ENCODE measurements around the gene ATXN3.

The ATXN3 gene

GRCh38 chr14:92106143-92106926 is at the start of gene ATXN3:
ATXN3 (minus strand) TSS chr14:92106582; CDS start chr14:92106552, 30 bp downstream.
- peak; percentile 99 for DNase-seq (ENCODE audit: low read depth)

- peak; percentile 55 for DNase-seq (ENCODE audit: low read depth)
Measured at GRCh38 chr14:92154283-92154942, 48.0 kb upstream of the ATXN3 start.

- DNase-seq (ENCODE audit: low read depth): no peak
Measured at GRCh38 chr14:92153581-92153980, 47.2 kb upstream of the ATXN3 start.

GRCh38 chr14:92144708-92145107 is 38.3 kb upstream of the ATXN3 start:
- peak; percentile 87 for DNase-seq (ENCODE audit: low read depth)

GRCh38 chr14:92143962-92144361 is 37.6 kb upstream of the ATXN3 start:
- peak; percentile 77 for DNase-seq (ENCODE audit: low read depth)

GRCh38 chr14:92143309-92143708 is 36.9 kb upstream of the ATXN3 start:
- peak; percentile 20 for DNase-seq (ENCODE audit: low read depth)

- peak; percentile 59 for DNase-seq (ENCODE audit: low read depth)
Measured at GRCh38 chr14:92135269-92135668, 28.9 kb upstream of the ATXN3 start.

- DNase-seq (ENCODE audit: low read depth): no peak
Measured at GRCh38 chr14:92134456-92134855, 28.1 kb upstream of the ATXN3 start.

- DNase-seq (ENCODE audit: low read depth): no peak
Measured at GRCh38 chr14:92122761-92123160, 16.4 kb upstream of the ATXN3 start.

- DNase-seq (ENCODE audit: low read depth): peak; percentile 37
Measured at GRCh38 chr14:92122351-92122677, 15.9 kb upstream of the ATXN3 start.

GRCh38 chr14:92121670-92122350 is 15.4 kb upstream of the ATXN3 start, which contains the start of the genes CPSF2 and NDUFB1:
CPSF2 (plus strand) TSS chr14:92121969; CDS start chr14:92130985, 9,016 bp downstream.
NDUFB1 (minus strand) TSS chr14:92121706; CDS start chr14:92117637, 4,069 bp downstream.
- DNase-seq (ENCODE audit: low read depth): peak; percentile 67

GRCh38 chr14:92121207-92121669 is 14.9 kb upstream of the ATXN3 start:
- peak; percentile 37 for DNase-seq (ENCODE audit: low read depth)

- no peak for DNase-seq (ENCODE audit: low read depth)
Measured at GRCh38 chr14:92109490-92109889, 3.1 kb upstream of the ATXN3 start.

GRCh38 chr14:92108345-92109254 is 2.2 kb upstream of the ATXN3 start:
- no peak for DNase-seq (ENCODE audit: low read depth)

GRCh38 chr14:92105893-92106142 is 564 bp downstream of the ATXN3 start:
- DNase-seq (ENCODE audit: low read depth): peak; percentile 36

- peak; percentile 57 for DNase-seq (ENCODE audit: low read depth)
Measured at GRCh38 chr14:92105073-92105892, 1.1 kb downstream of the ATXN3 start.

GRCh38 chr14:92103363-92103989 is 2.9 kb downstream of the ATXN3 start:
- DNase-seq (ENCODE audit: low read depth): no peak

GRCh38 chr14:92099802-92100201 is 6.6 kb downstream of the ATXN3 start:
- no peak for DNase-seq (ENCODE audit: low read depth)

GRCh38 chr14:92093320-92093719 is 13.1 kb downstream of the ATXN3 start:
- DNase-seq (ENCODE audit: low read depth): no peak

GRCh38 chr14:92088494-92088893 is 17.9 kb downstream of the ATXN3 start:
- DNase-seq (ENCODE audit: low read depth): no peak

- DNase-seq (ENCODE audit: low read depth): peak; percentile 79
Measured at GRCh38 chr14:92074555-92074954, 31.8 kb downstream of the ATXN3 start.
